Measurements from ENCODE around the gene DSG4. TPM values are rescaled to one million over a fixed set of nuclear protein-coding genes. Genes with fewer than 3 reads are reported as not detected.
A peak's percentile ranks its signal among the peaks of the same experiment; 100 is the strongest.

DSG4 gene
- total and polyA plus RNA-seq, 9 of the 15 experiments (the other 6 are each of a cell fraction or from before 2014, with no cell fraction given), result not detected

GRCh38 chr18:31447530-31448191, 71.1 kb downstream of the DSG4 start, which contains the start of gene DSG3:
TSS of gene DSG3 (plus strand) at chr18:31447741. CDS start at chr18:31447878, 137 bp downstream.
- peaks cover 0 to 3% of the 10 kb centered on the region in 2 experiments; a peak in 1 of 5 replicates for H3K27me3 ChIP-seq (ENCODE audit: control insufficient read depth in 2 of 2, insufficient read depth in 2 of 2, low read length in 2 of 2)
- intact Hi-C loops (cut with micrococcal nuclease) (no loop called here), in situ Hi-C loops (cut with MboI) (no loop called here)
- H3K9me3 ChIP-seq (replicated peaks; ENCODE audit: control insufficient read depth, insufficient read depth, low read depth, low read length), result no peaks in the 10 kb centered on the region
- ATAC-seq (peak; percentile 66), DNase-seq (ENCODE audit: extremely low read depth in 1 of 4, low spot score in 3 of 4) (peak in 1 of 4 experiments; percentile 19), FAIRE-seq (no peak)
- H3K36me3 ChIP-seq (ENCODE audit: control insufficient read depth, insufficient read depth, low read length), result no peaks in the 10 kb centered on the region
- BruUV-seq (replicated peaks), result no TSS peak
- TF ChIP-seq IRF2 (CRISPR knock-in tag; IDR thresholded peaks at IDR 0.05), result no peak
- no peak for TF ChIP-seq NELFE (IDR thresholded peaks at IDR 0.05; ENCODE audit: insufficient read depth, insufficient read length)
- TF ChIP-seq CEBPB (tag; IDR thresholded peaks at IDR 0.05), result peak; percentile 84
- TF ChIP-seq CEBPG (CRISPR knock-in tag; IDR thresholded peaks at IDR 0.05), result no peak
- TF ChIP-seq CEBPG (tag; conservative IDR thresholded peaks at IDR 0.05 in 1 of 2, IDR thresholded peaks at IDR 0.05 in 1 of 2), result peak in 1 of 2 experiments; percentile 83; a peak in 3 of 4 replicates
- WGBS (ENCODE audit: insufficient coverage, low coverage, missing lambda C conversion rate), result 2% methylated on average over 9 of the region's 9 CpGs
- ChIA-PET POLR2A (no interaction called here), CTCF (ENCODE audit: low intra/inter-chr PET ratio) (no interaction called here)
- H3K27ac ChIP-seq (ENCODE audit: extremely low read depth, low read depth, low read length), result no peak within 1 kb of the TSS
- no peaks in the 10 kb centered on the region for H4K20me1 ChIP-seq (replicated peaks; ENCODE audit: control insufficient read depth, insufficient read depth, low read length)
- no peaks in the 10 kb centered on the region for H3K4me1 ChIP-seq (replicated peaks in 1 of 2; ENCODE audit: control insufficient read depth in 2 of 2, insufficient read depth in 2 of 2, low read length in 2 of 2)
- H2AFZ ChIP-seq (ENCODE audit: low read depth, low read length), result peak within 1 kb of the TSS; percentile 30
- H3K9ac ChIP-seq (ENCODE audit: insufficient read depth in 1 of 2, low read depth in 2 of 2, low read length in 2 of 2), result no peak within 1 kb of the TSS
- no peak within 1 kb of the TSS for H3K4me2 ChIP-seq (ENCODE audit: insufficient read depth, low read length)
- no peak within 1 kb of the TSS for H3K4me3 ChIP-seq
- no peaks in the 10 kb centered on the region for H3K79me2 ChIP-seq (ENCODE audit: control insufficient read depth, insufficient read depth, low read length)
- no peaks in the 10 kb centered on the region for H3K9me1 ChIP-seq (ENCODE audit: control insufficient read depth, insufficient read depth, low read length)

- H3K27me3 ChIP-seq (ENCODE audit: control insufficient read depth in 2 of 2, insufficient read depth in 2 of 2, low read length in 2 of 2), result 0 out of 5 replicates have a peak, but pooled peaks cover 0 to 3% of the 10 kb centered on the region in 2 experiments
- no peaks in the 10 kb centered on the region for H4K20me1 ChIP-seq (replicated peaks; ENCODE audit: control insufficient read depth, insufficient read depth, low read length)
These were observed 73.8 kb downstream of the DSG4 start for GRCh38 chr18:31450409-31450808.

More at GRCh38 chr18:31450409-31450808, 73.8 kb downstream of the DSG4 start:
- no peak for FAIRE-seq
- TF ChIP-seq ZNF280A (IDR thresholded peaks at IDR 0.05; ENCODE audit: low read depth, partially characterized antibody) (no peak), PML (IDR thresholded peaks at IDR 0.05; ENCODE audit: low read length) (no peak), NCOA6 (IDR thresholded peaks at IDR 0.05) (no peak)
- ChIA-PET POLR2A (no interaction called here), CTCF (ENCODE audit: low intra/inter-chr PET ratio) (no interaction called here)
- Histone ChIP-seq H3K9me1 (ENCODE audit: control insufficient read depth, insufficient read depth, low read length) (no peaks in the 10 kb centered on the region), H3K4me1 (replicated peaks in 1 of 2; ENCODE audit: control insufficient read depth in 2 of 2, insufficient read depth in 2 of 2, low read length in 2 of 2) (no peaks in the 10 kb centered on the region), H3K9me3 (replicated peaks; ENCODE audit: control insufficient read depth, insufficient read depth, low read depth, low read length) (no peaks in the 10 kb centered on the region), H3K27ac (ENCODE audit: extremely low read depth, low read depth, low read length) (no peak overlapping the region), H3K79me2 (ENCODE audit: control insufficient read depth, insufficient read depth, low read length) (no peaks in the 10 kb centered on the region), H3K4me2 (ENCODE audit: insufficient read depth, low read length) (no peak overlapping the region), H3K36me3 (ENCODE audit: control insufficient read depth, insufficient read depth, low read length) (no peaks in the 10 kb centered on the region), H3K9ac (ENCODE audit: insufficient read depth in 1 of 2, low read depth in 2 of 2, low read length in 2 of 2) (no peak overlapping the region), H2AFZ (ENCODE audit: low read depth, low read length) (no peak overlapping the region), H3K4me3 (no peak overlapping the region)
- no TSS peak for BruUV-seq (replicated peaks)
- ATAC-seq, result no peak
- intact Hi-C loops (cut with micrococcal nuclease) (no loop called here), in situ Hi-C loops (cut with MboI) (no loop called here)
- no peak for DNase-seq (ENCODE audit: extremely low read depth in 1 of 4, low spot score in 3 of 4)

All from K562 (cell line).